Mucosa of gallbladder (tissue), 1 donor: ENCODE measurements around the gene PAM16. TPM values are rescaled to one million over a fixed set of nuclear protein-coding genes. Genes with fewer than 3 reads are reported as not detected.
"Not testable (repeated sequence)": the region's sequence is repeated elsewhere in the genome, so short reads cannot be mapped to it uniquely, and the experiment has no call there.

Source experiments
- DNase-seq: peaks from one replicate; pipeline ENCODE4 v3.0.0-alpha.2; 2020; ENCODE audit warnings: low spot score
- total RNA-seq: library from RNA; stranded (reverse); gene quantifications from one replicate; pipeline ENCODE4 v1.2.1, GENCODE V29; 2021
- donor health status: DM: no; HTN: no; CAD: no.

PAM16 gene
- total RNA-seq, 1 donor from 2014 or later, result 27.5 TPM

DNA sequence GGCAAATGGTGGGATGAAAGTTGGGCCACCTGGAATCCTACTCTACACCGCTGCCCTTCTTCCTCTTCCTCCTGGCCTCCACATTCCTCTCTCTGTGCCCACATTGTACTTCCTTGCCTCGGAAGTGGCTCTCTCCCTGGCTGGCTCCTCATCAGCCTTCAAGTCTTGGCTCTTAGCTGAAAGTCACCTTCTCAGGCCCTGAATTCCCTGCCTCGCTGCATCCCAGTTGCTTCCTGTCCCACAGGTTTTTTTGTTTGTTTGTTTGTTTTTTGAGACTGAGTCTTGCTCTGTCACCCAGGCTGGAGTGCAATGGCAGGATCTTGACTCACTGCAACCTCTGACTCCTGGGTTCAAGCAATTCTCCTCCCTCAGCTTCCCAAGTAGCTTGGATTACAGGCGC, 2.6 kb upstream of the PAM16 start:
- no peak for DNase-seq

DNA sequence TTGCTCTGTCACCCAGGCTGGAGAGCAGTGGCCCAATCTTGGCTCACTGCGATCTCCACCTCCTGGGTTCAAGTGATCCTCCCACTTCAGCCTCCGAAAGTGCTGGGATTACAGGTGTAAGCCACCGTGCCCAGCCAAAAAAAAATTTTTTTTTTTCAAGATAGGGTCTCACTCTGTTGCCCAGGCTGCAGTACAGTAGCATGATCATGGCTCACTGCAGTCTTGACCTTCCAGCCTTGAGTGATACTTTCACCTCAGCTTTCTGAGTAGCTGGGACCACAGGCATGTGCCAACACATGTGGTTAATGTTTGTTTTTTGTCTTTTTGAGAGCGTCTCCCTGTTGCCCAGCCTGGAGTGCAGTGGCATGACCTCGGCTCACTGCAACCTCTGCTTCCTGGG, 1.7 kb upstream of the PAM16 start:
- no peak for DNase-seq

DNA sequence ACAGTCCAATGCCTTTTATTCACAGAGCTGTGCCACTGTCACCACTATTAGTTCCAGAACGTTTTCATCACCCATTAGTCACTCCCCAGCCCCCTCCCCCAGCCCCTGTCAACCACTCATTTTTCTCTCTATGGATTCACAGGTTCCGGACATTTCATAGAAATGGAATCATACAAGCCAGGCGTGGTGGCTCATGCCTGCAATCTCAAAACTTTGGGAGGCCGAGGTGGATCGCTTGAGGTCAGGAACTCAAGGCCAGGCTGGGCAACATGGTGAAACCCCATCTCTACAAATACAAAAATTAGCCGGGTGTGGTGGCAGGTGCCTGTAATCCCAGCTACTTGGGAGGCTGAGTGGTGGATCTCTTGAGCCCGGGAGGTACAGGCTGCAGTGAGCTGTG, 759 bp upstream of the PAM16 start:
- DNase-seq, result no peak

DNA sequence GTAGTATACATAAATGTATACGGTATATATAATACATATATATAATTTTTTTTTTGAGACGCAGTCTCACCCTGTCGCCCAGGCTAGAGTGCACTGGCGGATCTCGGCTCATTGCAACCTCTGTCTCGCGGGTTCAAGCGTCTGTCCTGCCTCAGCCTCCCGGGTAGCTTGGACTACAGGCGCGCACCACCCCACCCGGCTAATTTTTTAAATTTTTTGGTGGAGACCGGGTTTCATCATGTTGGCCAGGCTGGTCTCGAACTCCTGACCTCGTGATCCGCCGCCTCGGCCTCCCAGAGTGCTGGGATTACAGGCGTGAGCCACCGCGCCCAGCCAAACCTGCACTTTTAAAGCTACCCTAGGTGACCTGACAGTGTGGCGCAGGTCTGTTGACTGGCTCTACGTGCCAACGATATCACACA, 745 bp downstream of the PAM16 start:
- DNase-seq, result no peak

DNA sequence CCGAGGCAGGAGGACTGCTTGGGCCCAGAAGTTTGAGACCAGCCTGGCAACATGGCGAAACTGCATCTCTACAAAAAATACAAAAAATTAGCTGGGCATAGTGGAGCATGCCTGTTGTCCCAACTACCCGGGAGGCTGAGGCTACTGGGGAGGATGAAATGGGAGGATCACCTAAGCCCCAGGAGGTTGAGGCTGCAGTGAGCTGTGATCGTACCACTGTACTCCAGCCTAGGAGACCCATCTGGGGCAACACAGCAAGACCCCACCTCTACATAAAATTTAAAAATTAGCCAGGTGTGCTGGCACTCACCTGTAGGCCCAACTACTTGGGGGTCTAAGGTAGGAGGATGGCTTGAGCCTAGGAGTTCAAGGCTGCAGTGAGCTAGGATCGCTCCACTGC, 1.8 kb downstream of the PAM16 start:
- no peak for DNase-seq

DNA sequence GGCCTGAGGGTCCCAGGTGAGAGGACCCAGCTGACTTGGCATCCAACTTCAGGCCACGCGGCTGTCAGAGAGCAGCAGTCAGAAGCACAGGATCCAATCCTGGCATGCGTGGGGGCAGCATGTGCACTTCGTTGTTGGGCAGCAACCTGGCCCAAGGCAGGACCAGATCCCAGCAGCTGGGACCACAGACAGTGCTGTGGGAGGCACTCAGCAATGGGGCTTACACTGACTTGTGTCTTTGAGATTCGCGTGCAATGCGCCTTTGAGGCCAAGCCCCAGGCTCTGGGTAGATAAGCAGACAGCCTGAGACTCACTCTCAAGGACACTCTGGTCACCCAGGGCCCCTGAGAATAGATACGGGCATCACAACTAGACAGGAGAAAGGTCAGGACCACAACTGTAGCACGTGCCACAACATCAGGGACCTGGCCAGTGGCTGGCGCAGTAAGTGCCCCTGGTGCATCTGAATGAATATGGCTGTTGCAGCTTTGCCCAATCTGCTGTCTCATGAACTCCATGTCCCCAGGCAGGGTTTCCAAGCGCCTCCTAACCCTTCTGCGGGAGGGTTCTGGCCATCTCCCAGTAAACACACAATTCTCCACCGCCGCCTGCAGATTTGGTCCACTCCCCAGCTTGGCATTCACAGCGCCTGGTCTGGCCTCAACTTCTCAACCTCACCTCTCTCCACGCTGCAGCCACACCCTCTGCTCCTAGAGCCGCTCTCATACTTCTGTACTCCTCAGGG, 3.2 kb downstream of the PAM16 start:
- DNase-seq, result no peak

DNA sequence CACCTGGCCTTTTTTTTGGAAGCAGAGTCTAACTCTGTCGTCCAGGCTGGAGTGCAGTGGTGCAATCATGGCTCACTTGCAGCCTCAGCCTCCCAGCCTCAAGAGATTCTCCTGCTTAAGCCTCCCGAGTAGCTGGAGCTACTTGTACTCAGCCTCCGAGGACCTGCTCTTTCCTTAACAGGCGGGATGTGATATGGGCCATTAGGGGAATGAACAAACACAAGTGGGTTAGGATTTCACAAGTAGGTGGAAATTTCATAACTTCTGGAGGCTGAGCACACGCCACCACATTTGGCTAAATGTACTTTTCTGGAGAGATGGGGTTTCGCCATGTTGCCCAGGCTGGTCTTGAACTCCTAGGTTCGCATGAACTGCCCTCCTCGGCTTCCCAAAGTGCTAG, 4.1 kb downstream of the PAM16 start:
- DNase-seq, result no peak

DNA sequence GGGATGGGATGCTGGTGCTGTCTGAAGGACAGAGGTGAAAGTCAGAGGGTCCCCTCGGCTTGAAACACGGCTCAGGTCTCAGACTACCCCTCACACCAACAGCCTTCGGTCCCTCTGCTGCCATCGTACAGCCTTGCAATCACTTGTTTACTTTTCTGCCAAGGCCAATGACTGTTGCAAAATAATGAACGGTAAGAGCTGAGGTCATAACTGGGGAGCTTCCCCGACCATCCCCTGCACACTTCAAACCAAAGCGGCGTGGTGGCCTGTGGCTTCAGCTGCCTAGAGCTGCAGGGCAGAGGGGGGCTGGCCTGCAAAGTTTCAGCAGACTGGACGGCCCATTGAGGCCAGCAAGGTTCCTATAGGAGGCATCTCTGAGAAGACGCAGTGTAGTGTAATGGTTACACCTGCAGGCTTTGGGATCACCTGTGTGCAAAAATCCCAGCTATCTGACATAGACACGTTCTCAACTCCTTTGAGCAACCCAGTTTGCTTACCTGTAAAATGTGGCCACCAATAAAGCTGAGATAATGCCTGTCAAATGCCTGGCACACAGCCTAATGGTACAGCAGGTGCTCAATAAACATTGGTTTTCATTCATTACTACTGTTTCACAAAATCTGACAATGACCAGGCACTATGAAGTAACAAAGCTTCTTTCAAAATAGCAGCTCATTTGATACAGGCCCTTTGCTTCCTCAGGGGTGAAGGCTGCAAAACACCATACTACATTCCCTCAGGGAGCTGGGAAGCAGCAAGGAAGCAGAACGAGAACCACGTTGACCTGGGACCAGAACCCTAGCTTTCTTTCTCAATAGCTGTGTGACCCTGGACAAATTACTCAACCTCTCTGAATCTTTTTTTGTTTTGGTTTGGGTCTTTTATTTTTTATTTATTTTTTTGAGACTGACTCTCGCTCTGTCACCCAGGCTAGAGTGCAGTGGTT, 5.0 kb downstream of the PAM16 start:
- DNase-seq, result no peak

DNA sequence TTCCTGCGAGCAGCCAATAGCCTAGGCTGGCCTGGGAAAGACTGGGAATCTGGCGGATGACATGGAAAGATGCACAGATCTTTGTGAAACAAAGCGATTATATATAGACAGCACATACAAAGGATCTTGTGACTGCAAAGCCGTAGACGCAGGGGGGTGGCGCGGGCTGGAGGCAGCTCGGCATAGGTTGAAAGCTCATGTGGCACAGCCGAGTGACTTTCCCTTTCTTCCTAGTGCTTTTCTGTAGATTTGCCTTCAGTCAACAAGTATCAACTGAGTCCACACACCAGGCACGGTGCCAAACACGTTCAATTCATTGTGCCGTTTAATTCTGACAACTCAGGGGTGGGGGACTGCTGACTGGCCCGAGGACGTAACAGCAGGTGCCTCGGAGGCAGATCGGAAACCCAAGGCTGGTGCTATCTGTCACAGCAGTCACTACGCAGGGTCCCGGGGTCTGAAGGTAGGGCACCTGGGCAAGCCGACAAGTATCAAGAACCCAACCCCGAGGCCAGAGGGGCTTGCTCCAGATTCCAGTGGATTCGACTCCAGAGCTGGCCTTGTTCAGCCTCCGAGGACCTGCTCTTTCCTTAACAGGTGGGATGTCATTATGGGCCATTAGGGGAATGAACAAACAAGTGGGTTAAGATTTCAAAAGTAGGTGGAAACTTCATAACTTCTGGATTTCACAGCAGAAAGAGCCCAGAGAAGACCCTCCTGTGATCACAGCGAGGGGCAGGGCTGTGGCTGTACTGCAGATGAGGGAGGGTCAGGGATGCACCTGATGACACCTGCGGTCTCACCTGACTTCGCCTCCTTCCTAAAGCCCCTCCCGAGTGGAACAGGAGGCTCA, 5.9 kb downstream of the PAM16 start:
- DNase-seq, result no peak

DNA sequence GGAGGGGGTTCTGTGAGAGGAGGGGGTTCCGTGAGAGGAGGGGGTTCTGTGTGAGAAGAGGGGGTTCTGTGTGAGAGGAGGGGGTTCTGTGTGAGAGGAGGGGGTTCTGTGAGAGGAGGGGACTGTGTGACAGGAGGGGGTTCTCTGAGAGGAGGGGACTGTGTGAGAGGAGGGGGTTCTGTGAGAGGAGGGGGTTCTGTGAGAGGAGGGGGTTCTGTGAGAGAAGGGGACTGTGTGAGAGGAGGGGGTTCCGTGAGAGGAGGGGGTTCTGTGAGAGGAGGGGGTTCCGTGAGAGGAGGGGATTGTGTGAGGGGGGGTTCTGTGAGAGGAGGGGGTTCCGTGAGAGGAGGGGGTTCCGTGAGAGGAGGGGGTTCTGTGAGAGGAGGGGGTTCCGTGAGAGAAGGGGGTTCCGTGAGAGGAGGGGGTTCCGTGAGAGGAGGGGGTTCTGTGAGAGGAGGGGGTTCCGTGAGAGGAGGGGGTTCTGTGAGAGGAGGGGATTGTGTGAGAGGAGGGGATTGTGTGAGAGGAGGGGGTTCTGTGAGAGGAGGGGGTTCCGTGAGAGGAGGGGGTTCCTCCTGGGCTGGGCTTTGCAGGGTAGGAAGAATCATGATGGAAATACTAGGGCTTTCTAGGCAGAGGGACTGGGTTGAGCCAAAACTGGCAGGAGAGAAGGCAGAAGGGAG, 6.7 kb downstream of the PAM16 start:
- not testable (repeated sequence) for DNase-seq

DNA sequence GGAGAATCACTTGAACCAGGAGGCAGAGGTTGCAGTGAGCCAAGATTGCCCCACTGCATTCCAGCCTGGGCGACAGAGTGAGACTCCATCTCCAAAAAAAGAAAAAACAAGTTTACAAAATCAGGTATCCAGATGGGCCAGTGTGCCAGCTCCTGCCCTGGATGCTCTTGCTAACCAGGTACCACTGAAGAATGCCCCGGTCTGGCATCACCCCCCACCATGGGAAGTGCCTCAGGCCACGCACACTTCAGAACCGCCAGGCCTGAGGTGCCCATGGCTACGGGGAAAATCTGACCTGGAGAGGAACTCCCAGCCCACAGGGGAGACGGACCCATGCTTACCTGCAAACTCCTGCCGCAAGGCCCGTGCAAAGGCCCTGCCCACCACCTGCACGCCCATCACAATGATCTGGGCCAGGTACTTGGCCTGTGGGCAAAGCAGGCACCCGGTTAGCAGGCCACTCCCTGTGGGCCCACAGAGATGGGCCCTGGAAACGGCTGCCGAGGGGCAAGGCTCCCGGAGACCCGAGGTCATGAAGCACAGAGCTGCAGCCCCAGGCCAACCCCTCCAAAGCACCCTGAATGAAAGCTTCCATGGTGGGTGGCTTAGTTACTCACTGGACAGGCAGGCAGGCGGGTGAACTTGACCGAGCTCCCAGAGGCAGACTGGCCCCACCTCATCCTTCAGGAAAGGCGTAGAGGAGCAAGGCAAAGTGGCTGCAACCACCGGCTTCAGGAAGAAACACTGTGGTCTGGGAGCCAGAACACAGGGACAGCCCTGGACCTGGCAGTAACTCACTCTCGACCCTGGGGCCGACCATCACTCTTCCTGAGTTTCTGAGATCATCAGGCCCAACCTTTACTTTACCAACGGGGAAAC, 8.0 kb downstream of the PAM16 start:
- no peak for DNase-seq

DNA sequence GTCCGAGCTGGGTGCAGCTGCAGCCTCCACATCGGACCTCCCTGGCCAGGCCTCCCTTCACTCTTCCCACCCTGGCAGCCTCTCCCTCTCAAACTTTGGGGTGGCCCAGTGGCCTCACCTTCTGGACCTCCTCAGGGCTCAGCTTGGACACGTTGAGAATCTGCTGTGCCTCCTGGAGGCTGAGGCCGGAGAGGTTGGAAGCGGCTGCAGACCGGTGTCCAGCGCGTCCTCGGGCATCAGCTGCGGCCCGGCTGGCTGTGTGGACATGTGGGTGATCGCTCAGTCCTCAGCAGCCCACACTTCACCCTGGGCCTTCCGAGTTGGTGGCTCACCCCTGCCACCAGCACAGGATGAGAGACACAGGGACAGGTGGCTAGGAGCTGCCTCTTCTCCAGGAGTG, 9.9 kb downstream of the PAM16 start:
- no peak for DNase-seq

DNA sequence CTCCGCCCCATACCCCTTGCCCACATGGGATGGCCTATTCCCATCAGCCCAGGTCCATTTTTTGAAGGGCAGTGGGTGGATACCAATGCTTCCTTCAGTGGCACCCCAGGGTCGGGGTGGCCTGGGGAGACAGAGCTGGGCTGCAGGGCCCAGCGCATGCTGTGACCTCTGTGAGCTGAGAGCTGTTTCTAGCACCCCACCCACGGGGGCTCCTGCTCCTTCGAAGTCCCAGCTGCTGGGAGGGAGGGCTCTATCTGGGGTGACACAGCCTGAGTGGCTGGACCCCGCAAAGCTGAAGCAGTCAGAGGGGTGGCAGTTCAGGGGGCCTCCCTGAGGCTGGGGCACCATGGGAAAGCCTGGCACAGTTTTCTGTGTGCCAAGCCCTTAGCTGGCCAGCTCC, 10.7 kb downstream of the PAM16 start:
- DNase-seq, result no peak

DNA sequence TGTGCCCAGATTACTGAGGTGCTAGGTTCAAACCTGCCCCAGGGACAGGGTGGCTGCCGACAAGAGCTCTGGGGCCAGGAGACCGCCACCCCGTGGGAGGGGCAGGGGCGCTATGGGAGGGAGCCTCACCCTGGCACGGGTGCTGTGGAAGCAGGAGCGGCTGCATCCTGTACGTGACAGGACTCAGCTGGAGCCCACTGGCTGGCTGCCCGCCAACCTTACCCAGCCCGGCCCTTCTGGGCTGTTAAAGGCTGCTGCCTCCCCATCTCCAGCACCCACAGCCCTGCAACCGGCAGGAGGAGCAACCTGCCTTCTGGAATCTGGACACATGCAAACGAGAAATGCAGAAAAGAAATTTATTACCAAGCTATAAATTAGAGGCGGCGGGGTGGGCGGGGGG, 11.2 kb downstream of the PAM16 start:
- DNase-seq, result no peak

DNA sequence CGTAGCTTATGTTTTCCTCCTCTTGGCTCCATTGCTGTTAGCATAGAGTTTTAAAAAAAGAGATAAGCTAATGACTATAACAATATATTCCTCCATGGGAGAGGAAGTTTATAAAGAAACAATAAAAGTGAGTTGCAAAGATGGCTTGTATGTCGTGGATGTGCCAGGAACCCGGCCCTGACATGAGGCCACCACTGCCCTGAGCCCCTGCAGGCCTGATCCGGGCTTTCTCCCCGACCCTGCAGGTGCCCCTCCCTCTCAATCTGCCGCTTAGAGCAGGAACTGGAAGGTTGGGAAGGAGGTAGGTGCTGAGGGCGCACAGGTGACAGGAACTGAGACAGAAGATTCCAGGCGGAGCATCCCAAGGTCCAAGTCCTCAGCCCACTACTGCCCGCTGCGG, 11.7 kb downstream of the PAM16 start:
- no peak for DNase-seq

DNA sequence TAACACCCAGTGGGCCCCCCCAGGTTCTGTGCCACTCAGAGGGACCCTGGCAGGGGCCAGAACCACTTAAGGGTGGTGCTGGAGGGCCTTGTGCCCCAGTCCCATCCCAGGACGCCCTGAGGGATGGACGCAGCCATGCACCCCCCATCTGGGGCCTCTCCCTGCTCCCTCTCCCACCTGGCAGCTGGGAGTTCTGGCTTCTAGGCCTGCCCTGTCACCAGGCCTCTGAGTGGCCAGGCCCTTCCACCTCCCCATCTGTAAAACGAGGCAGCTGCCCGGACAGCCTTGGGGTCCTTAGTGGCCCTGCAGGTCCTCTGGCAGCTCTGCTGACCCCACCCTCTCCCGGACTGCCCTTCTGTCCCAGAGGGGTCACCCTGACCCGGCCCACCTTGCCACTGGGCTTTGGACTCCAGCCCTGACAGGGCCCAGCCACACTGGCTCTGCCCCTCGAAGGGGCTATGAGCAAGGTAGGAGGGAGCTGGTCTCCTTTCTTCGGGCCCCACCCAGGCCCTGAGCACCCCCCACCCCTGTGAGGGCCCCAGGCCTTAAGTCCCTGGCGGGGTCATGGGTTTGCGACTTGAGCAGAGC, 12.3 kb downstream of the PAM16 start:
- DNase-seq, result no peak

DNA sequence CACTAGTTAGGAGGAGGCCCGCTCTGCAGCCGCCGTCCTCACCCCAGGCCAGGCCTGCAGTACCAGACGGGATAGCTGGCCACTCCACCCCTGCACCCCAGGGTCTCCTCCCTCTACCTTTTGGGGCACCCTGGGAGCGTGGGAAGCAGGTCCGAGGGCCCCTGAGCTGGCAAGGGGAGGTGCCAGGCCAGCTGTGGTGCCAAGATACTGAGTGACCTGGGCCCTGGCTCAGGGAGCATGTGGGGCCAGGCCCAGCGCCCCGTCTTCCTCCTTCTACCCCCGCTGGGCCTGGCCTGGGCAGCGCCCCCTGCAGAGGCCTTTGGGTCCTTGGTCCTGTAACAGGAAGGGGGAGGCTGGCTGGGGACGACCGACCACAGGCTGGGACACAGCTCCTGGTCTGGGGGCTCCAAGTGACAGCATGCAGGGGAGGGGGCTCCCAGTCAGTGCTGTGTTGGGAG, 13.0 kb downstream of the PAM16 start:
- no peak for DNase-seq

DNA sequence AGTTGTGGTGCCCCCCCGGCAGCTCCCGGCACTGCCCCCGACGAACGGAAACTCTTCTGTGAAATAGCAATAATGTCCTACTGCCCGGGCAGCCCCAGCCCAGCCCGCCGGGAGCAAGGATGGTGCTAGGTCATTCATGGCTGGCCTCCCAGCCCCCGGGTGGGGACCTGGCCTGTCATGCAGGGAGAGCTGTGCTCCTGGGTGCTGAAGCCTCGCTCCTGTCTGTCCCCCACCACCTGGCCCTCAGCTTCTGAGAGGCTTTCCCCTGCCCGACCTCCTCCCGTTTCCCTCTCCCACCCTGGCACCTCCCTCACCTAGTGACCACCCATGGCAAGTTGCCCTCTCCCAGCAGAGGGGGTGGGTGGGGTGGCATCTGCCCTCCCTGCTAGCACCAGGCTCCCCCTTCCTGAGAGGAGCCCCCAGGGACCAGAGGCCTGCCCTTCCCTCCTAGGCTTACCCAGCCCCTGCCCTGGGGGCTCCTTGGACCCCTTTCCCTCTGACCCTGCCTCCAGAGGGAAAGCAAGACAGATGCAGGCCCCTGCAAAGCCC, 13.5 kb downstream of the PAM16 start:
- DNase-seq, result no peak

DNA sequence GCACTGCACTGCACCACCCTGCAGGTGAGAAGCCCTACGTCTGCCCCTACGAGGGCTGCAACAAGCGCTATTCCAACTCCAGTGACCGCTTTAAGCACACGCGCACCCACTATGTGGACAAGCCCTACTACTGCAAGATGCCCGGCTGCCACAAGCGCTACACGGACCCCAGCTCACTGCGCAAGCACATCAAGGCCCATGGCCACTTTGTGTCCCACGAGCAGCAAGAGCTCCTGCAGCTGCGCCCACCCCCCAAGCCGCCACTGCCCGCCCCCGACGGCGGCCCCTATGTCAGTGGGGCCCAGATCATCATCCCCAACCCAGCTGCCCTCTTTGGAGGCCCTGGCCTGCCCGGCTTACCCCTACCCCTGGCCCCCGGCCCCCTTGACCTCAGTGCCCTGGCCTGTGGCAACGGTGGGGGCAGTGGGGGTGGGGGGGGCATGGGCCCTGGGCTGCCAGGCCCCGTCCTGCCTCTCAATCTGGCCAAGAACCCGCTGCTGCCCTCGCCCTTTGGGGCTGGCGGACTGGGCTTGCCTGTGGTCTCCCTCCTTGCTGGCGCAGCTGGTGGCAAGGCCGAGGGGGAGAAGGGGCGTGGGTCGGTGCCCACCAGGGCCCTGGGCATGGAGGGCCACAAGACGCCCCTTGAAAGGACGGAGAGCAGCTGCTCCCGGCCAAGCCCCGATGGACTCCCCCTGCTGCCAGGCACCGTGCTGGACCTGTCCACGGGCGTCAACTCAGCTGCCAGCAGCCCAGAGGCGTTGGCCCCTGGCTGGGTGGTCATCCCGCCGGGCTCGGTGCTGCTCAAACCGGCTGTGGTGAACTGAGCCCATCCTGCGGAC, 14.2 kb downstream of the PAM16 start:
- DNase-seq, result no peak
